GM12878 (cell line): ENCODE data around the gene ERVK3-1. TPM values are rescaled to one million over a fixed set of nuclear protein-coding genes. Genes with fewer than 3 reads are reported as not detected.

Experiments used
- ATAC-seq: fragments of 200-7000 bp; cut with Tn5 transposase; 3 replicates; pipeline ENCODE4 v1.9.1; 2020; ENCODE audit warnings: mild to moderate bottlenecking, moderate library complexity
- BruUV-seq: library from RNA; stranded (reverse); fragments of 400-500 nt; replicated peaks from 2 replicates; lab custom pipeline; 2021; lab: Mats Ljungman, UMichigan
- CTCF ChIA-PET: fragments of 300-600 bp; sonication (Branson Sonifier 250); formaldehyde crosslinking; extraction: SDS; loops from one replicate; lab custom pipeline; 2021; ENCODE audit warnings: inconsistent platforms; lab: Yijun Ruan, JAX
- POLR2A ChIA-PET: fragments of 350-600 bp; formaldehyde crosslinking; extraction: SDS; loops from one replicate; lab custom pipeline; 2021; ENCODE audit warnings: inconsistent platforms; lab: Charles Lee
- RAD21 ChIA-PET: fragments of 300-600 bp; sonication (Branson Sonifier 250); formaldehyde crosslinking; loops from one replicate; lab custom pipeline; 2023; ENCODE audit warnings: antibody characterized with exemption; ENCODE audit not compliant: unreplicated experiment; lab: Charles Lee
- SMC1A ChIA-PET: fragments of 300-600 bp; sonication (Branson Sonifier 250); formaldehyde crosslinking; loops from one replicate; lab custom pipeline; 2023; ENCODE audit not compliant: unreplicated experiment, uncharacterized antibody; lab: Charles Lee
- DNase-seq: peaks from one replicate; pipeline ENCODE4 v3.0.0-alpha.2; 2011; ENCODE audit warnings: low read depth, low spot score
- FAIRE-seq: peaks from 3 replicates; lab custom pipeline; 2011; peaks lifted over from hg19 to GRCh38; lab: Jason Lieb, UNC
- H2AFZ ChIP-seq: 2 replicates; pipeline ENCODE4 v1.6.0; 2011; ENCODE audit warnings: low read depth, low read length, control low read depth; ENCODE audit not compliant: control insufficient read depth
- H3K27ac ChIP-seq: 2 replicates; pipeline ENCODE4 v1.5.1; 2011; ENCODE audit warnings: control low read depth; ENCODE audit not compliant: control insufficient read depth, insufficient read depth
- H3K27me3 ChIP-seq, 2 experiments: replicated peaks in 1 of 2; 2 replicates each; pipeline versions ENCODE4 v1.6.0 to v1.6.1; 2011; ENCODE audit warnings: low read length in 1 of 2; ENCODE audit not compliant: control insufficient read depth in 2 of 2, insufficient read depth in 2 of 2
- H3K36me3 ChIP-seq, 2 experiments: 2 replicates each; pipeline ENCODE4 v1.5.1; 2011; ENCODE audit warnings: low read length in 1 of 2; ENCODE audit not compliant: control insufficient read depth in 2 of 2, insufficient read depth in 2 of 2
- H3K4me1 ChIP-seq: 2 replicates; pipeline ENCODE4 v1.6.1; 2011; ENCODE audit warnings: mild to moderate bottlenecking, low read length, moderate library complexity, mixed read lengths; ENCODE audit not compliant: control insufficient read depth, insufficient read depth
- H3K4me2 ChIP-seq: 2 replicates; pipeline ENCODE4 v1.6.0; 2011; ENCODE audit warnings: control low read depth; ENCODE audit not compliant: control insufficient read depth, insufficient read depth
- H3K4me3 ChIP-seq: fragments of 200-600 bp; sonication (generic); 2 replicates; pipeline ENCODE4 v1.5.1; 2016
- H3K79me2 ChIP-seq: 2 replicates; pipeline ENCODE4 v1.6.0; 2011; ENCODE audit warnings: low read length; ENCODE audit not compliant: control insufficient read depth, insufficient read depth
- H3K9ac ChIP-seq: 2 replicates; pipeline ENCODE4 v1.8.0; 2011; ENCODE audit warnings: low read length, control low read depth, mixed read lengths; ENCODE audit not compliant: control insufficient read depth, insufficient read depth
- H3K9me3 ChIP-seq: replicated peaks from 3 replicates; pipeline ENCODE4 v1.5.1; 2011; ENCODE audit warnings: mild to moderate bottlenecking, low read length; ENCODE audit not compliant: control insufficient read depth, insufficient read depth
- H4K20me1 ChIP-seq: 2 replicates; pipeline ENCODE4 v1.6.0; 2011; ENCODE audit not compliant: control insufficient read depth, insufficient read depth
- BACH1 ChIP-seq: fragments of 450-650 bp; IDR thresholded peaks from 2 replicates; pipeline ENCODE4 v1.6.1; 2017; ENCODE audit warnings: mild to moderate bottlenecking, borderline replicate concordance
- JUNB ChIP-seq: IDR thresholded peaks from 2 replicates; pipeline ENCODE4 v1.6.1; 2016; ENCODE audit warnings: antibody characterized with exemption, mild to moderate bottlenecking
- MYB ChIP-seq: fragments of 150-350 bp; IDR thresholded peaks from 2 replicates; pipeline ENCODE4 v1.6.1; 2014; ENCODE audit warnings: mild to moderate bottlenecking, low read depth, low read length, borderline replicate concordance
- ZSCAN29 ChIP-seq: fragments of 450-650 bp; IDR thresholded peaks from 2 replicates; pipeline ENCODE4 v1.6.1; 2017; ENCODE audit warnings: mild to moderate bottlenecking, moderate library complexity
- ZZZ3 ChIP-seq: IDR thresholded peaks from 2 replicates; pipeline ENCODE4 v1.6.1; 2011; ENCODE audit warnings: low read depth; ENCODE audit not compliant: control insufficient read depth, insufficient read length
- WGBS: methylation state at CpG from one replicate; pipeline ENCODE4 v1.1.6; 2016; ENCODE audit warnings: low lambda C conversion rate; ENCODE audit not compliant: insufficient replicate concordance, insufficient coverage; ENCODE audit errors: missing lambda C conversion rate; 5-methylcytosine and 5-hydroxymethylcytosine counted together
- in situ Hi-C: fragments of 300-500 bp; cut with MboI; formaldehyde crosslinking; loops from 9 replicates; pipeline ENCODE4 v1.14.3; 2018; ENCODE audit warnings: mixed read lengths
- intact Hi-C: fragments of 100-400 bp; cut with micrococcal nuclease; formaldehyde crosslinking; loops from one replicate; pipeline ENCODE4 v1.14.2; 2022; ENCODE audit not compliant: unreplicated experiment
- polyA plus RNA-seq, 11 experiments: library from polyadenylated mRNA; depleted of rRNA in 4 of 11; unstranded in 6 of 11; stranded (reverse) in 5 of 11; fragments of >200 nt; fragmentation: Nextera tagmentation in 4 of 11; fragmentation: Illumina TruSeq in 1 of 11; extraction: Ambion mirVana in 4 of 11; extraction: Trizol in 1 of 11; gene quantifications; 1 replicate in 1 of 11; 2 replicates in 10 of 11; pipeline versions ENCODE4 v1.2.1 to v1.2.3, GENCODE V29; 2011 to 2016; ENCODE audit warnings: inconsistent platforms in 2 of 11, missing spikeins in 2 of 11, low read depth in 1 of 11
- total RNA-seq, 4 experiments: library from RNA; depleted of rRNA in 3 of 4; stranded (reverse); fragments of >200 nt in 3 of 4; fragmentation: Illumina TruSeq in 1 of 4; extraction: Trizol in 1 of 4; gene quantifications; 2 replicates each; pipeline versions ENCODE4 v1.2.1 to v1.2.3, GENCODE V29; 2013 to 2021
- TF ChIP-seq, protein P1 (sequence below): IDR thresholded peaks from 2 replicates; pipeline ENCODE4 v1.6.1; 2012; ENCODE audit warnings: low read depth, low read length, improper control_type of control experiment
- TF ChIP-seq, protein P2 (sequence below): IDR thresholded peaks from 2 replicates; pipeline ENCODE4 v1.6.1; 2012; ENCODE audit warnings: low read depth, low read length, improper control_type of control experiment

ERVK3-1 gene
- total and polyA plus RNA-seq, 10 of the 15 experiments (the other 5 are each of a cell fraction or from before 2014, with no cell fraction given), result 59.3 to 172 (median 95.8) TPM

DNA sequence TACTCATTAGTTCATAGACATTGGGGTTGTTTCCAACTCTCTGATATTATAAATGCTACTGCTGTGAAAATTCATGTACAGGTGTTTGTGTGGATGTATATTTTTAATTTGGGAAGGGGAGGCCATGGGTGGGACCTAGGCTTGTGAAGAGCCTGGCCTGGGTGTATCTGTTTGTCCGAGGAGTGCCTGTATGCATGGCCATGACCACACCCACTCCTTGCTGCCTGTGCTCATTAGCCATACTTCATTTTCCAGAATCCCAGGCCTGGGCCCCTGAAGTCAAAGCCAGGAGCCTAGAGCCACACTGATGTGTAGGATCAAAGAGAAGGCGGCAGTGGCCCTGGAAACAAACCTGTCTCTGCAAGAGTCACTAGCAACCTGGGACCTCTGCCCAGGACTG, 10.4 kb downstream of the ERVK3-1 start:
- DNase-seq, result no peak
- in situ Hi-C loops, result no loop called here
- CTCF ChIA-PET, result no interaction called here
- Histone ChIP-seq H2AFZ (no peak overlapping the region), H3K27me3 (no peaks in the 10 kb centered on the region), H3K9ac (no peak overlapping the region), H3K4me1 (no peaks in the 10 kb centered on the region), H4K20me1 (no peaks in the 10 kb centered on the region), H3K27ac (no peak overlapping the region), H3K4me2 (no peak overlapping the region), H3K79me2 (no peaks in the 10 kb centered on the region), H3K36me3 (peaks cover 9 to 22% of the 10 kb centered on the region in 2 experiments), H3K4me3 (no peak overlapping the region), H3K9me3 (no peaks in the 10 kb centered on the region; the same call in 2 of the 3 replicates)
- BruUV-seq, result no TSS peak
- TF ChIP-seq ZZZ3 (no peak), MYB (no peak), ZSCAN29 (no peak), BACH1 (no peak), JUNB (no peak)
- TF ChIP-seq, protein P1, sequence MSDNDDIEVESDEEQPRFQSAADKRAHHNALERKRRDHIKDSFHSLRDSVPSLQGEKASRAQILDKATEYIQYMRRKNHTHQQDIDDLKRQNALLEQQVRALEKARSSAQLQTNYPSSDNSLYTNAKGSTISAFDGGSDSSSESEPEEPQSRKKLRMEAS, result no peak
- TF ChIP-seq, protein P2, sequence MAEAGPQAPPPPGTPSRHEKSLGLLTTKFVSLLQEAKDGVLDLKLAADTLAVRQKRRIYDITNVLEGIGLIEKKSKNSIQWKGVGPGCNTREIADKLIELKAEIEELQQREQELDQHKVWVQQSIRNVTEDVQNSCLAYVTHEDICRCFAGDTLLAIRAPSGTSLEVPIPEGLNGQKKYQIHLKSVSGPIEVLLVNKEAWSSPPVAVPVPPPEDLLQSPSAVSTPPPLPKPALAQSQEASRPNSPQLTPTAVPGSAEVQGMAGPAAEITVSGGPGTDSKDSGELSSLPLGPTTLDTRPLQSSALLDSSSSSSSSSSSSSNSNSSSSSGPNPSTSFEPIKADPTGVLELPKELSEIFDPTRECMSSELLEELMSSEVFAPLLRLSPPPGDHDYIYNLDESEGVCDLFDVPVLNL, result no peak
- WGBS, result 100% methylated on average over 2 of the region's 2 CpGs
- no peak for ATAC-seq
- intact Hi-C loops, result no loop called here
- RAD21 ChIA-PET, result no interaction called here
- FAIRE-seq, result no peak
- SMC1A ChIA-PET, result no interaction called here
- POLR2A ChIA-PET, result no interaction called here
